NCI-H748 (cell line): ENCODE measurements around the gene MROH2A.

Experiments used
- DNase-seq: peaks from one replicate; lab custom pipeline; 2025; ENCODE audit not compliant: unreplicated experiment; lab: John Stamatoyannopoulos, UW

The MROH2A gene

GRCh38 chr2:233833345-233833744 is 55.2 kb downstream of the MROH2A start:
- DNase-seq = no peak

DNA sequence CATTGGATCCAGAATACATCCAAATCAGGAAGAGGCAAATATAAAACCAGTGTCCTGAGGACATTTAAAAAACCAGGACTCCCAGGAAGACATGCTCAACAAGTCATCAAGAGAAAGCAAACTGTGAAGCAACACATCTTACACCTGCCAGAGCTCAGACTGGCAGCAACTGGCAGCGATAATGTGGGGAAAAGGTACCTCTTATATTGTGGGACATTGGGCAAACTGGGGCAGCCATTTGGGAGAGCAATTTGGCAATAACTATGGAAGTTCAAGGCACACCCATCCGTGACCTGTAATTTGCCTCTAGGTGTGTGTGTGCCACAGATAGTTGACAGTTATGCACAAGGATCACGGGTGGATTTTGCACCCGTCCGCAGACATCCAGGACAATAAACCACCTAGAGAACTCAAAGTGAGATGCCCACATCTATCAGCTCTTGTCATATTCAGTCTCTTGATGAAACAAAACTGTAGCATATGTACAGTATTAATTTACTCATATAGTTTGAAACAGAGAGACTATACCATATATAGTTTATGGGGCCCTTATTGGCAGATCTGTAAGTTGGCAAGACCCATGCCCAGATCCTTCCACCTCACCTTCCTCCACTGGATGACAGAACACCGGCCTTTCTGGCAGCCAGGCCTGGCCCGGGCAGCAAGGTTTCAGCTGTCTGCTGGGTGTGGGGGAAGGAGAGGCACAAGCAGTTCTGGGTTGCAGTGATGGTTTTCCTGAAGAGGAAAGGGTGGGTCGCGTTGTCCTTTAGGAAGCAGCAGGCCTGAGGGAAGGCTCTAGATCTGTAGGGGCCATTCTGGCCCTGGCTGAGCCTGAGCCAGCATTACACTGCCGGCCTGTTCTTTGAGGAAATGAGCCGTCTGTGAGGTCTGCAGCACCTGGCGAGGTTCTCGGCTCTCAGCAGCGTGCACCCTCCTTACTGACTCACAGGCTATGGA is 57.4 kb downstream of the MROH2A start:
- DNase-seq = no peak

- no peak for DNase-seq
Measured at GRCh38 chr2:233836359-233836758, 58.2 kb downstream of the MROH2A start.

GRCh38 chr2:233837694-233838229 is 59.6 kb downstream of the MROH2A start:
- DNase-seq = no peak

- no peak for DNase-seq
Measured at GRCh38 chr2:233838251-233838650, 60.1 kb downstream of the MROH2A start.

DNA sequence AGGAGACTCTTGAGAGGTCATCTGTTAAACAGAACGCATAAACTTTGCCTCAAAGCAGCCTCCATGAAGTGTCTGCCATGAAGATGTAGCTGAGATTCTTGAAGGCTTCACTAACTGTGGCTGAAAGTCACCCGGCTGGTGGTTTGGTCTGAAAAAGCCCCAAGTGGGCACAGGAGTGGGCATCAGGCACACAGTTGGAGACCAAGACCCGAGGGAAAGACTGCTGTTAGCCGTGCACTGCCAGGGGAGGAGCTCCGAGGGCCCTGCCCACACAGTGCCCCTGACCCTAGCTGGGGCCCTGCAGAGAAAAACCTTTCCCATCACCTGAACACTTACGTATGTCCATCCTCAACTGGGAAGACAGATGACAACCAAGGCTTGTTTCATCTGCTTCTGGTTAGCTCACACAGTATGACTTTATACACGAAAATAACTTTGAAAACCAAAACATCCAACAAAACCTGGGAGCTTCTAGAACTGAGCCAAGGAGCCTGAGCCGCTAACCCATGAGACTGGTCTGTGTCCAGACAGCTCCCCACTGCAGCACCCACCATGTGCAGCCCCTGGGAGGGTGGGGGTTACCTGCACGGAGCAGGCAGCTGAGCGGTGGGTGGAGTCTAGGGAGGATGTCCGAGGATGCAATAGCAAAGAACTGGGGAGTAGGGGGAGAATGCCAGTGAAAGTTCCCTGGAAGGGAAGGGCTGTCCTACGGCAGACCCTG is 60.8 kb downstream of the MROH2A start:
- no peak for DNase-seq

DNA sequence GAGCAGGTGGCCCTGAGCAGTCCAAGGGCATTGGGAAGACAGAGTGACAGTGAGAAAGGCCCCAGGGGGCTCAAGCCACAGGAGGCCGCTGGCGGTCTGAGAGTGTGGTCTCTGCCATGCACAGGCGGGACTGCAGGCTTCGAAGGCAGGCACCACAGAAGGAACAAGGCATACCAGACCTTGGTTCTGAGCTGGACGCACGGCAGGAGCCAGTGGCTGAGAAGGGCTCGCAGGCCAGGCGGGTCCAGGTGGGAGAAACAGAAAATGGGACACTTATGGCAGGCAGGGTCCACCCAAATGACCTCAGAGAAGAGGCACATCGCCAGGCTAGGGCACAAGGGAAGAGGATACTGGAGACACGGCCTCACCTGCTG is 61.3 kb downstream of the MROH2A start:
- DNase-seq = no peak

- DNase-seq = no peak
Measured at GRCh38 chr2:233840520-233840919, 62.4 kb downstream of the MROH2A start.

DNA sequence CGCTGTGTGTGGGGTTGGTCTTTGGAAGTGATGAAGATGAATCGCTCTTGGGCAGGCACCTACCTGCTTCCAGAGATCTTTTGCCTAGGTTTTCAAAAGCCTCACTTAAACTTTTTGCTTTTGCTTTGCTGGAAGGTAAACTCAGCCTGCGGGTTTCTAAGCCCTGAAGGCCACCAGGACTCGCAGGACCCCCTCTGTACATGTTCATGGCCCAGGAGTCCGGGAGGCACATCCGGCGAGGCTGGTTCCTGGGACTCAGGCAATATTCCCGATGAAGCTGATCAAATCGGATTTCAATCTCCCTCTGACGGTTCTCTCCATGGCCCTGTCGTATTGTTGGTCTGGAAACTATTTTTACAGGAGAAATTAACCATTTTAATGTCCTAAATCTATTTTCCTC is 63.1 kb downstream of the MROH2A start:
- no peak for DNase-seq

DNA sequence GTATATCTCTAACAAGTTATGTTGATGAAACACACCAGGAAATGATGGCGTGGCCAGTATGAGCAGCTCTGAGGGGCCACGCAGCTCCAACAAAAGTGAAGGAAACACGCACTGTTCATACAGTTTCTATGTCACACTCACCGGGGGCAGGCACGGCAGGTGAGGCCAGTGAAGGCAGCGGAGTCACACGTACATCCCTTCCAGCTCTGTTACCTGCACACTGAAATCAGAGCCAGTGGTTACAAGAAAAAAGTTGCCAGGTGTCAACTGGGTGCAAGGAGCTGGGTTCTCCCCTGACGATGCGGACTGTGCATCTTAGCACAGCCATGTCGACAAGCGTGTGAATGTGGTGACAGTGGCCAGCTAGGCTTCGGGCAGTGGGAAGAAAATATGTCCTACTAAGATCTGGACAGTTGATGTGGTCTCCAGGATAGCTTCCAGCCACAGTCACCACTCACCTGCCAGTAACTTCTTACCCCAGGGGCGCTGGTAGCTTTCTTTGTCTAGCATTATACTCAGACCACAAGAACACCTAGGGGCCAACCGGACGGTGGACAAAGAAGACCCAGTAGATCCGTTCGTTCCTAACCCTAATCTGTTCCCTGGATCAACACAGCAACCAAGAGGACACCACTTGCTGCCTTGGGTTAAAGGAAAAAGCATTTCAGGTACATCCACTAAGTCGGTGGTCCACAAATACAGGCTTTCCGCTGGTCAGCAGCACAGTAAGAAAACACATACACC is 66.1 kb downstream of the MROH2A start:
- DNase-seq = no peak

GRCh38 chr2:233844836-233845235 is 66.7 kb downstream of the MROH2A start:
- DNase-seq = no peak

DNA sequence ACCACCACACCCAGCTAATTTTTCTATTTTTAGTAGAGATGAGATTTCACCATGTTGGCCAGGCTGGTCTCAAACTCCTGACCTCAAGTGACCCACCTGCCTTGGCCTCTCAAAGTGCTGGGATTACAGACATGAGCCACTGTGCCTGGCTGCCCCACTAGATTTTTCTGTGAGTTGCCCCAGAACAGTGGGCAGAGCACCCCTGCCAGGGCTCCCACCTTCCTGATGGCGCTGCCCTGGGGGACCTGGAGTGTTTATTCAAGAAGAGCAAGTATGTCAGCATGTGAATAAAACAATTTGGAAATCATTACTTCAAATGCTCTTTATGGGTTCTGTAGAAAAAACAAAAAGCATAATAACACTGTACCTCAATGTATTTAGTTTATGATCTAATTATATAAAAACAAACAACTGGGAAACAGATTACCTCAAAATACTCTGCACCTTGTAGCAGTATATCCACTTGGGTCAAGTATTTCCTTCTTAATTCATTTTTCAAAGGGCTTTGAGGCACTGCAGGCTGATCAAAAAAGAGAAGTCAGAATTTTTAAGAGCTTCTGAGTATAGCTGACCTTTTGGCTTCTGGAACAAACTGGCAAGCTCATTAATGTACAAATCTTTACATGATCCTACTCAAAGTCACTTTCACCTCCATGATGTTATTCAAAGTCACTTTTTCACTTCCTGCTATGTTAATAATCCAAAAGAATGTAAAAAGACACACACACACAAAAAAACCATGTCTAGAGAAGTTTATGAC is 67.4 kb downstream of the MROH2A start:
- DNase-seq = no peak

DNA sequence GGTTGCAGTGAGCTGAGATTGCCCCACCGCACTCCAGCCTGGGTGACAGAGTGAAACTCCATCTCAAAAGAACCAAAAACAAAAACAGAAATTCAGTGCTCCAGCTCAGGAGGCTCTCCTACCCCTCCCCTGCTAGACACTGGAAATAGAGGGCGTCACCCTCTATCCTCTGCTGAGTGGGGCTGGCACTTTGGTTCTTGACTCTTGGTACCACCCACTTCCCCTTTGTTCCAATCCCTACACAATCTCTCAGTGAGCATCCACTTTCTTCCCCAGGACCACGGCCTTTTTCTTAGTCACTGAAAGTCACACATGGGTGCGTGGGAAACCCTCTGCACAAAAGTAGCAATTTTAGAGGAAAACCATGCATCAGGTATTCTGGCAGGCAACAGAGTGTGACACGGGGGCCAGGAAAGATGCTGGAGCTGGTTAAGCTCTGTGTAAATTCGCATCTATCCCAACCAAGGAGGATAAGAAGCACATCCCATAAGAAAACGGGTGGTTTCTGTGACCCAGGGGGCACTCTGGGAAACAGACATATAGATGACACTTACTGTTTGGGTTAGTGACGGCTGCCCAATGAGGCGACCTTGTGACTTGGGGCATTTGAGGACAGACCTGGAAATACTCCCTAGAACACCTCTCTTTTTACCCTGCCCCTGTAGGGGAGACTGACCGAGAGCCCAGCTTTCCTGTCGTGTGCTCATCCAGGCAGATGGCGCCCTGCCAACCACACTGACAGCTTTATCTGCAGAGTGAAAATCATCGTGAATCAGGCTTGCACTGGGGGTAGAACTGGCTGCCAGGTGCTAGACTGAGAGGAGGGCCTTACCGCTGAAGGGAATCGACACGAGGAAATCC is 68.5 kb downstream of the MROH2A start:
- DNase-seq = no peak

DNA sequence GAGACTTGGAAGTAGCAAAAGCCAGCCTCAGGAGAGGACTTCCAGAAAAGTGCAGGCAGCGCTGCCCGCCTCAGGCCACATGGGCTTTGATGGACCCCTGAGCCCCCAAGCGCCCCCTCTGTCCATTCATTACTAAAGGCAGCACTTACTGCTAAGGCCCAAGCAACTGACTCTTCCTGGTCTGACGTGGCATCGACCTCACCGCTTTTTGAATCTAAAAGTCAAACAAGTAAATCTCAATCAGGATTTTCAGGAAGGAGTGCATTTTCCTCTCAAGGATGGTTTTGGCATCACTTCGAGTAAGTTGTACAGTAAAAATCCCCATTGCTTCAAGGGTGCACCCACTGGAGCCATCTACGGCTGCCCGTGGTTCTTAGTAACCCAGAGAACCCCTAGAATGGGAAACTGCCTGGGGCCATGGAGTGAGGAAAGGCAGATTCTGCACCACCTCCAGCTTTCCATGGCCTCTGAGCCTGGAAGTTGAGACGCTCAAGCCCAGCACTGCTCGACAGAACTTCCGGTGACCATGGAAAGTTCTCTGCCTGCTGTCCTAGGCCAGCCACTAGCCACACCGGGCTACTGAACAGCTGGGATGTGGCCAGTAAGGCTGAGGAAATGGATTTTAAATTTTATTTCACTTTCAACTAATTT is 69.2 kb downstream of the MROH2A start:
- no peak for DNase-seq

GRCh38 chr2:233848276-233848675 is 70.1 kb downstream of the MROH2A start:
- no peak for DNase-seq

GRCh38 chr2:233849607-233850271 is 71.6 kb downstream of the MROH2A start:
- DNase-seq = no peak

- no peak for DNase-seq
Measured at GRCh38 chr2:233850745-233851144, 72.6 kb downstream of the MROH2A start.

- no peak for DNase-seq
Measured at GRCh38 chr2:233851169-233851568, 73.0 kb downstream of the MROH2A start.

DNA sequence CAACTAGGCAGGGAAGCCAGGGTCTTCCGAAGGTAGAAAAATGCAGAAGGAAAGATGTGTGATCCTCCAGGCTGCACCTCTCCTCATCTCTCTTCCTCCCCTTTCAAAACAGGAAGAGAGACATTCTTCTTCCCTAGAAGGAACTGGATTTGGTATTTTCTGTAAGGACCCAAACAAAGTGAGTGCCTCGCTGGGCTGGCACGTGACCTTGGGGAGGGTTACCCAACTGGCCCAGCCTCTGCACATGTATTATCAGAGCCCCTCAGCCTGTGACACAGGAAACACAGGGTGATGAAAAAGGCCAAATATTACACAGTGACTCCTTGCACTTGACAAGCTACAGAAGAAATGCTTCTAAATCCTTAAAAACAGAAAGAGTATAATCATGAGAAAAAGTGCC is 73.9 kb downstream of the MROH2A start:
- DNase-seq = no peak
